ENCODE results near the gene FAM50B. TPM values are rescaled to one million over a fixed set of nuclear protein-coding genes. Genes with fewer than 3 reads are reported as not detected.

Gene FAM50B
- total and polyA plus RNA-seq, 2 of the 13 experiments (the other 11 are each of a cell fraction or from before 2014, with no cell fraction given): 0.05 TPM; not detected in 1

DNA sequence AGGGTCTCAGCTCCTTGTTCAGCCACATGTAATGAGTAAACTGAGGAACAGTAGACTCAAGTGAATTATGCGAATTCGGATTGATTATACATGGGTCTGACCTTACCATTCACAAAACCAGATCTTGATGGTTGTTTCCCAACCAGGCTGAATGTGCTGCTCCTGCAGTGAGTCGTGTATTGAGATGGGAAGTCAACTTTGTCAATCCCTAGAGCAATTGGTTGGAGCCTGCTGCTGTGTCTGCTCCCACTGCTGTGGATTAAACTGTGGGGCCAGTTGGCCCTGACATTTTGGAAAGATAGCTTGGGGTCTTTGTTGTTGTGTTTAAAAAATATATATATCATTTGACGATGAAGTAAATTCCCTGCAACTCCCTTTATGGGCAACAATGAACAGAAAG is 23.9 kb downstream of the FAM50B start:
- 94% methylated on average over 4 of the region's 4 CpGs for WGBS (ENCODE audit: low lambda C conversion rate)
- no TSS peak for BruUV-seq (replicated peaks)
- H2AFZ ChIP-seq (ENCODE audit: low read length): no peak overlapping the region
- POLR2A ChIA-PET: interaction anchor here (1.0 to 2.9 kb wide), 3 partner anchors 32 to 40 kb away, joined by 5 to 12 read pairs (median 8); no protein-coding TSS in a partner anchor
- FAIRE-seq (no peak), DNase-seq (ENCODE audit: low spot score) (no peak), ATAC-seq (no peak)
- no peak overlapping the region for H3K27ac ChIP-seq (ENCODE audit: extremely low read length, insufficient read depth, low read length)
- H4K20me1 ChIP-seq (ENCODE audit: insufficient read depth, low read length): no peaks in the 10 kb centered on the region
- in situ Hi-C loops (cut with HindIII; ENCODE audit: extremely low pct_ligation_motif_present, low pct_unique_long_range_greater_than_20kb): no loop called here
- TF ChIP-seq TBX3 (IDR thresholded peaks at IDR 0.05; ENCODE audit: borderline replicate concordance): no peak
- no peak for TF ChIP-seq HNF4G (IDR thresholded peaks at IDR 0.05; ENCODE audit: borderline replicate concordance, low read depth, low read length)
- TF ChIP-seq HNF4G (CRISPR knock-in tag; IDR thresholded peaks at IDR 0.05; ENCODE audit: borderline replicate concordance, low read depth): no peak
- no peak for TF ChIP-seq CHCHD3 (CRISPR knock-in tag; IDR thresholded peaks at IDR 0.05)
- TF ChIP-seq ZFP36L1 (CRISPR knock-in tag; IDR thresholded peaks at IDR 0.05): peak; percentile 37; the same call in 1 of the 2 replicates
- no peak for TF ChIP-seq ZFP36L2 (CRISPR knock-in tag; IDR thresholded peaks at IDR 0.05)
- CTCF ChIA-PET (ENCODE audit: low intra/inter-chr PET ratio, low total read pairs): no interaction called here
- no peaks in the 10 kb centered on the region for H3K27me3 ChIP-seq (ENCODE audit: control insufficient read depth in 1 of 2, insufficient read depth in 2 of 2, low read length in 2 of 2)
- H3K4me2 ChIP-seq (ENCODE audit: low read depth, low read length): no peak overlapping the region
- peaks cover 69% of the 10 kb centered on the region for H3K4me1 ChIP-seq (ENCODE audit: insufficient read depth, low read length)
- H3K4me3 ChIP-seq (replicated peaks in 1 of 3; ENCODE audit: insufficient read depth in 1 of 3, low read depth in 2 of 3, low read length in 3 of 3): no peak overlapping the region
- H3K9me3 ChIP-seq (ENCODE audit: low read length): no peaks in the 10 kb centered on the region
- no peak overlapping the region for H3K9ac ChIP-seq (ENCODE audit: insufficient read depth, low read depth, low read length)
- intact Hi-C loops (cut with micrococcal nuclease; ENCODE audit: unreplicated experiment): loop anchor here (5.0 kb wide), 1 partner anchor 36 kb away; no protein-coding TSS in a partner anchor
- H3K36me3 ChIP-seq (replicated peaks in 1 of 2; ENCODE audit: control insufficient read depth in 1 of 2, insufficient read depth in 2 of 2, low read length in 2 of 2): no peaks in the 10 kb centered on the region
- H3K79me2 ChIP-seq (ENCODE audit: insufficient read depth, low read length): no peaks in the 10 kb centered on the region

DNA sequence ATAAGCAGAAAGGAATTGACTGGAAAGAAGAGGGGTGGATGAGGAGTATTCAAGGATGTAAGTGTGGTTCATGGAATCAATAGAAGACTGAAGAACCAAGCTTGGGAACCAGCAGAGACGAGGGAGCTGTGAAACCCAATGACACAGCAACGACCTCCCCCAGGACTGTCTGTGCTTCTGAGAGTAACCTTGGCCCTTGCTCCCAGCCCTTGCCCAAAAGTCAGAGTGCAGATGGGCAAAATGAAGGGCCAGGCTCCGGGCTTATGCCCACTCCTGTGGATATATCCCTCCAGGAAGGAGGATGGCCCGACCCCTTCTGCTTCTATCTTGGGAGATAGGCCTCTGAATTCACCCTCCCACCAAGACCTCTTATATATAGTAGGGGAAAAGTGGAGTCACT is 24.9 kb downstream of the FAM50B start:
- H3K27ac ChIP-seq (ENCODE audit: extremely low read length, insufficient read depth, low read length): no peak overlapping the region
- no peaks in the 10 kb centered on the region for H3K36me3 ChIP-seq (replicated peaks in 1 of 2; ENCODE audit: control insufficient read depth in 1 of 2, insufficient read depth in 2 of 2, low read length in 2 of 2)
- in situ Hi-C loops (cut with HindIII; ENCODE audit: extremely low pct_ligation_motif_present, low pct_unique_long_range_greater_than_20kb): no loop called here
- H3K9me3 ChIP-seq (ENCODE audit: low read length): no peaks in the 10 kb centered on the region
- H3K4me1 ChIP-seq (ENCODE audit: insufficient read depth, low read length): peaks cover 63% of the 10 kb centered on the region
- intact Hi-C loops (cut with micrococcal nuclease; ENCODE audit: unreplicated experiment): loop anchor here (5.0 kb wide), 1 partner anchor 37 kb away; no protein-coding TSS in a partner anchor
- ATAC-seq: no peak
- FAIRE-seq: no peak
- no peak overlapping the region for H3K4me2 ChIP-seq (ENCODE audit: low read depth, low read length)
- no peaks in the 10 kb centered on the region for H4K20me1 ChIP-seq (ENCODE audit: insufficient read depth, low read length)
- no peaks in the 10 kb centered on the region for H3K27me3 ChIP-seq (ENCODE audit: control insufficient read depth in 1 of 2, insufficient read depth in 2 of 2, low read length in 2 of 2)
- TF ChIP-seq ONECUT2 (CRISPR knock-in tag; IDR thresholded peaks at IDR 0.05) (no peak), CBFB (CRISPR knock-in tag; IDR thresholded peaks at IDR 0.05) (no peak), KLF16 (CRISPR knock-in tag; IDR thresholded peaks at IDR 0.05) (no peak), GTF2F1 (IDR thresholded peaks at IDR 0.05; ENCODE audit: low read length) (no peak), ZNF564 (CRISPR knock-in tag; IDR thresholded peaks at IDR 0.05) (peak; percentile 97; the same call in 1 of the 2 replicates), NCOR1 (IDR thresholded peaks at IDR 0.05; ENCODE audit: borderline replicate concordance, low read length) (no peak), HNF4A (CRISPR knock-in tag; IDR thresholded peaks at IDR 0.05) (peak; percentile 58), CEBPB (IDR thresholded peaks at IDR 0.05; ENCODE audit: borderline replicate concordance, low read depth, low read length) (no peak), MZF1 (CRISPR knock-in tag; IDR thresholded peaks at IDR 0.05; ENCODE audit: borderline replicate concordance) (no peak), ZMYM3 (CRISPR knock-in tag; IDR thresholded peaks at IDR 0.05) (0 out of 2 replicates have a peak, but pooled peaks have one; percentile 14)
- TF ChIP-seq, protein P1, sequence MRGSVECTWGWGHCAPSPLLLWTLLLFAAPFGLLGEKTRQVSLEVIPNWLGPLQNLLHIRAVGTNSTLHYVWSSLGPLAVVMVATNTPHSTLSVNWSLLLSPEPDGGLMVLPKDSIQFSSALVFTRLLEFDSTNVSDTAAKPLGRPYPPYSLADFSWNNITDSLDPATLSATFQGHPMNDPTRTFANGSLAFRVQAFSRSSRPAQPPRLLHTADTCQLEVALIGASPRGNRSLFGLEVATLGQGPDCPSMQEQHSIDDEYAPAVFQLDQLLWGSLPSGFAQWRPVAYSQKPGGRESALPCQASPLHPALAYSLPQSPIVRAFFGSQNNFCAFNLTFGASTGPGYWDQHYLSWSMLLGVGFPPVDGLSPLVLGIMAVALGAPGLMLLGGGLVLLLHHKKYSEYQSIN (CRISPR knock-in tag; IDR thresholded peaks at IDR 0.05; ENCODE audit: borderline replicate concordance): no peak
- 67% methylated on average over 4 of the region's 4 CpGs for WGBS (ENCODE audit: low lambda C conversion rate)
- H3K9ac ChIP-seq (ENCODE audit: insufficient read depth, low read depth, low read length): no peak overlapping the region
- H3K79me2 ChIP-seq (ENCODE audit: insufficient read depth, low read length): no peaks in the 10 kb centered on the region
- no TSS peak for BruUV-seq (replicated peaks)
- no peak overlapping the region for H3K4me3 ChIP-seq (replicated peaks in 1 of 3; ENCODE audit: insufficient read depth in 1 of 3, low read depth in 2 of 3, low read length in 3 of 3)
- POLR2A ChIA-PET: interaction anchor here (0.7 to 1.8 kb wide), 4 partner anchors 32 to 39 kb away, joined by 3 to 12 read pairs (median 4); no protein-coding TSS in a partner anchor
- no peak overlapping the region for H2AFZ ChIP-seq (ENCODE audit: low read length)
- no peak for DNase-seq (ENCODE audit: low spot score)
- CTCF ChIA-PET (ENCODE audit: low intra/inter-chr PET ratio, low total read pairs): no interaction called here

Measured in HepG2 (cell line).